Mesenchymal stem cell (in vitro differentiated cells and primary cell): ENCODE results near the gene CHPT1.
"Not testable (repeated sequence)": the region's sequence is repeated elsewhere in the genome, so short reads cannot be mapped to it uniquely, and the experiment has no call there.

Experiments used
- DNase-seq: peaks from one replicate; pipeline ENCODE4 v3.0.0-alpha.2; 2013
- H2AFZ ChIP-seq: one replicate; pipeline ENCODE4 v1.6.1; 2013; ENCODE audit warnings: low read depth, mild to moderate bottlenecking, control low read depth, inconsistent platforms, low read length, moderate library complexity
- H2AK5ac ChIP-seq: 2 replicates; pipeline ENCODE4 v1.6.1; 2013; ENCODE audit warnings: low read length, moderate library complexity, mild to moderate bottlenecking, inconsistent platforms; ENCODE audit not compliant: severe bottlenecking
- H2BK120ac ChIP-seq: one replicate; pipeline ENCODE4 v1.6.1; 2013; ENCODE audit warnings: low read depth, mild to moderate bottlenecking, inconsistent platforms, low read length, moderate library complexity
- H2BK12ac ChIP-seq, 2 experiments: one replicate each; pipeline ENCODE4 v1.6.1; 2013; ENCODE audit warnings: inconsistent platforms in 2 of 2, low read length in 2 of 2, mild to moderate bottlenecking in 2 of 2, moderate library complexity in 2 of 2, control low read depth in 1 of 2
- H2BK15ac ChIP-seq: one replicate; pipeline ENCODE4 v1.6.1; 2013; ENCODE audit warnings: mild to moderate bottlenecking, low read depth, inconsistent platforms; ENCODE audit not compliant: poor library complexity, severe bottlenecking
- H2BK5ac ChIP-seq: 2 replicates; pipeline ENCODE4 v1.6.1; 2013; ENCODE audit warnings: low read depth, mild to moderate bottlenecking, low read length, control low read depth, inconsistent platforms; ENCODE audit not compliant: poor library complexity, severe bottlenecking
- H3K14ac ChIP-seq, 2 experiments: one replicate each; pipeline ENCODE4 v1.6.1; 2013; ENCODE audit warnings: inconsistent platforms in 2 of 2, low read length in 2 of 2, control low read depth in 1 of 2, mild to moderate bottlenecking in 1 of 2, moderate library complexity in 1 of 2
- H3K18ac ChIP-seq, 2 experiments: one replicate each; pipeline ENCODE4 v1.6.1; 2013; ENCODE audit warnings: inconsistent platforms in 2 of 2, low read length in 2 of 2, control low read depth in 1 of 2, low read depth in 1 of 2, mild to moderate bottlenecking in 1 of 2
- H3K23ac ChIP-seq, 2 experiments: one replicate each; pipeline ENCODE4 v1.6.1; 2013; ENCODE audit warnings: inconsistent platforms in 2 of 2, low read length in 2 of 2, mild to moderate bottlenecking in 2 of 2, moderate library complexity in 2 of 2, control low read depth in 1 of 2
- H3K27ac ChIP-seq: 2 replicates; pipeline ENCODE4 v1.5.1; 2013; ENCODE audit warnings: mild to moderate bottlenecking, moderate library complexity, low read length, control low read depth, inconsistent platforms; ENCODE audit not compliant: poor library complexity, severe bottlenecking
- H3K27me3 ChIP-seq, 2 experiments: 2 replicates each; pipeline versions ENCODE4 v1.6.1 to v1.7.0; 2013; ENCODE audit warnings: low read length in 2 of 2, mild to moderate bottlenecking in 2 of 2, moderate library complexity in 2 of 2, control low read depth in 1 of 2, inconsistent platforms in 1 of 2; ENCODE audit not compliant: control insufficient read depth in 1 of 2, insufficient read depth in 1 of 2
- H3K36me3 ChIP-seq, 2 experiments: 2 replicates each; pipeline versions ENCODE4 v1.6.1 to v1.7.0; 2013; ENCODE audit warnings: low read length in 2 of 2, control low read depth in 1 of 2, inconsistent platforms in 1 of 2, low read depth in 1 of 2, mild to moderate bottlenecking in 1 of 2; ENCODE audit not compliant: insufficient read depth in 2 of 2, control insufficient read depth in 1 of 2
- H3K4ac ChIP-seq, 2 experiments: one replicate each; pipeline ENCODE4 v1.6.1; 2013; ENCODE audit warnings: inconsistent platforms in 2 of 2, low read length in 2 of 2, mild to moderate bottlenecking in 2 of 2, moderate library complexity in 2 of 2, control low read depth in 1 of 2, low read depth in 1 of 2
- H3K4me1 ChIP-seq: 2 replicates; pipeline ENCODE4 v1.6.1; 2013; ENCODE audit warnings: low read depth, low read length, control low read depth; ENCODE audit not compliant: control insufficient read depth, insufficient read depth
- H3K4me2 ChIP-seq: 2 replicates; pipeline ENCODE4 v1.6.1; 2013; ENCODE audit warnings: low read length, mild to moderate bottlenecking, inconsistent platforms; ENCODE audit not compliant: poor library complexity, severe bottlenecking
- H3K4me3 ChIP-seq, 2 experiments: 2 replicates each; pipeline versions ENCODE4 v1.5.1 to v1.7.0; 2013; ENCODE audit warnings: low read length in 2 of 2, mild to moderate bottlenecking in 2 of 2, control low read depth in 1 of 2, low read depth in 1 of 2; ENCODE audit not compliant: insufficient read depth in 1 of 2
- H3K79me1 ChIP-seq: replicated peaks from 2 replicates; pipeline ENCODE4 v1.6.1; 2013; ENCODE audit warnings: mild to moderate bottlenecking, control low read depth, low read length, inconsistent platforms; ENCODE audit not compliant: poor library complexity, severe bottlenecking
- H3K9ac ChIP-seq: 2 replicates; pipeline ENCODE4 v1.7.0; 2013; ENCODE audit warnings: mild to moderate bottlenecking, low read length, moderate library complexity
- H3K9me3 ChIP-seq: 2 replicates; pipeline ENCODE4 v1.7.0; 2013; ENCODE audit warnings: mild to moderate bottlenecking, low read length; ENCODE audit not compliant: control insufficient read depth
- H4K8ac ChIP-seq: one replicate; pipeline ENCODE4 v1.6.1; 2013; ENCODE audit warnings: inconsistent platforms, mild to moderate bottlenecking, low read length, moderate library complexity
- H4K91ac ChIP-seq: one replicate; pipeline ENCODE4 v1.6.1; 2013; ENCODE audit warnings: mild to moderate bottlenecking, low read length, inconsistent platforms
- WGBS: methylation state at CpG from one replicate; pipeline ENCODE4 v1.1.7; 2013; ENCODE audit warnings: mixed read lengths; 5-methylcytosine and 5-hydroxymethylcytosine counted together

Gene CHPT1

GRCh38 chr12:101660662-101661061 is 36.8 kb upstream of the CHPT1 start:
- H2BK120ac ChIP-seq, H3K4me2 ChIP-seq, H3K14ac ChIP-seq, H2AK5ac ChIP-seq, H3K23ac ChIP-seq, H2BK12ac ChIP-seq, H3K79me1 ChIP-seq, H3K9me3 ChIP-seq, H2AFZ ChIP-seq, H3K9ac ChIP-seq, H3K4me3 ChIP-seq, H3K36me3 ChIP-seq, H3K27ac ChIP-seq, H2BK5ac ChIP-seq, DNase-seq, H3K18ac ChIP-seq, H4K8ac ChIP-seq, H4K91ac ChIP-seq, H2BK15ac ChIP-seq, H3K4me1 ChIP-seq, H3K4ac ChIP-seq: not testable (repeated sequence)
- peaks cover 0 to 14% of the 10 kb centered on the region in 2 experiments for H3K27me3 ChIP-seq
- 88% methylated on average over 1 of the region's 2 CpGs for WGBS

DNA sequence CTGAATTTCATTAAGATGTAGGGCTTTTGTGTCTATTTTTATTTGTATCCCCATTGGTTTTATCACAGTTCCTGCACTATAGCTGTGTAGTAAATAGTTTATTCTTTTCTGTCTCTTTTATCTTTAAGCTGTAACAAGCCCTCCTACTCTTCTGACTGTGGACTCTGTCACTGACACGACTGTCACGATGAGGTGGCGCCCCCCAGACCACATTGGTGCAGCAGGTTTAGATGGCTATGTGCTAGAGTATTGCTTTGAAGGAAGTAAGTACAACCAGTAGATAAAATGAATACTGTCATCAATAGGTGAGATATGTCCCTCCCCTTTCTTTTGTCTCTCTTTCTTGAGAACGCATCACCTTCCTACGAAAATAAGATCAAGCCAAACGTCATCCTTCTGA is 34.1 kb upstream of the CHPT1 start:
- H3K4ac ChIP-seq = no peak overlapping the region
- no peak overlapping the region for H3K14ac ChIP-seq
- H2AFZ ChIP-seq = no peak overlapping the region
- H3K4me1 ChIP-seq = no peaks in the 10 kb centered on the region
- no peak overlapping the region for H3K4me2 ChIP-seq
- no peak overlapping the region for H3K18ac ChIP-seq
- 100% methylated on average over 2 of the region's 6 CpGs for WGBS
- H3K27ac ChIP-seq = no peak overlapping the region
- no peak overlapping the region for H3K9ac ChIP-seq
- no peak overlapping the region for H3K4me3 ChIP-seq
- no peak overlapping the region for H2BK5ac ChIP-seq
- peaks cover 0 to 21% of the 10 kb centered on the region in 2 experiments for H3K27me3 ChIP-seq
- H2BK120ac ChIP-seq = no peak overlapping the region
- DNase-seq = no peak
- H2BK12ac ChIP-seq = no peak overlapping the region
- H4K8ac ChIP-seq = no peak overlapping the region
- H2BK15ac ChIP-seq = no peak overlapping the region
- H3K79me1 ChIP-seq = no peaks in the 10 kb centered on the region
- no peak overlapping the region for H3K23ac ChIP-seq
- no peaks in the 10 kb centered on the region for H3K9me3 ChIP-seq
- no peak overlapping the region for H4K91ac ChIP-seq
- no peaks in the 10 kb centered on the region for H3K36me3 ChIP-seq
- no peak overlapping the region for H2AK5ac ChIP-seq

DNA sequence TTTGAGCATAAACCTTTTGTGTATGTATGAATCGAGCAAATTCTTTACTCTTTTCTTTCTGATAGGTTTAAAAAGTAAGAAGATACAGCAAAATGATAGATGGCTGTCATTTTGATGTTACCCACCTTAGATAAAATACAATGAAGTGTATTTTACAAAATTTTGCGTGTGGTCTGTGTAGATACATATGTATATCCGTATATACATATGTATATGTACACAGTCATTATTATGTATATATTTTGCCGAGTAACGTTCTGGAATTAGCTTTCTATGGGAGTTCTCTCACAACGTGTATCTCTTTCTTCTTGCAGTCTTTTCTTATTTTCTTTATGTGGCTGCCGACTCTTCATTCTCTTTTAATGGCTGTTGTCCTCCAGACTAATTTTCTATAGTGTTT is 32.4 kb upstream of the CHPT1 start:
- Histone ChIP-seq H3K18ac (no peak overlapping the region), H3K79me1 (no peaks in the 10 kb centered on the region), H3K27me3 (peaks cover 0 to 15% of the 10 kb centered on the region in 2 experiments), H3K4me2 (no peak overlapping the region), H2BK5ac (no peak overlapping the region), H3K4me1 (no peaks in the 10 kb centered on the region), H3K4ac (no peak overlapping the region), H2BK12ac (no peak overlapping the region), H2AK5ac (no peak overlapping the region), H3K23ac (no peak overlapping the region), H3K4me3 (no peak overlapping the region), H2AFZ (no peak overlapping the region), H4K8ac (no peak overlapping the region), H3K27ac (no peak overlapping the region), H3K36me3 (no peaks in the 10 kb centered on the region), H2BK120ac (no peak overlapping the region), H2BK15ac (no peak overlapping the region), H3K14ac (no peak overlapping the region), H4K91ac (no peak overlapping the region), H3K9ac (no peak overlapping the region), H3K9me3 (no peaks in the 10 kb centered on the region)
- WGBS = 71% methylated on average over 5 of the region's 7 CpGs
- no peak for DNase-seq

DNA sequence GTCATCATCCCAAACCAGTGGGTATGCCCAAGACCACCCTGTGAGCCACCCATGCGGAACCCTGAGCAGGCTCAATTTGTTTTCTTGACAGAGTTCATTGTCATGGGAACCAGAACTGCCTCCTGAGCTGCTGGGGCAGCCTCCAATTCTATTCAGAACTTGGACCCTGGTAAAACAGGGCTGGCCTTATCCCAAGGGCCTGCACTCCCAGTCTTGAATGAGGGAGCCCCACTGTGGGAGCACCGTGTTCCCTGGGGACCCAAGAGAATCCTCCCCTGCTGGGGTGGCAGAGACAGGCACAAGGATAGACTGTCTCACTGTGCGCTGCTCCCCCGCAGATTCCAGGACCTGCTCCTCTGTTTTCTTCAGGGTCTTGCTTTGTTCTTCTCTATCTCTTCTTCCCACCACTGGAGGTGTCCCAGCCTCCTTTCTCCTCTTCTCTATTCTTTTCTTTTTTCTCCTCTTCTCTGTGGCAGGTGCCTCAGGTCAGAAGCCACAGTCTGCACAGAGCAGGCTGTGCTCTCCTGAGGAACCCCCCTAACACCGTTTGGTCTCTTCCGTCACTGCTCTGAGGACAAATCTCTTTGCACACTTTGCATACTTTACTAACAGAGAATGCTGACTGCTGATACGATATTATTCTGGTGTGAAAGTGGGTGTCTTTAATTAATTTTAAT is 31.2 kb upstream of the CHPT1 start:
- 80% methylated on average over 5 of the region's 7 CpGs for WGBS
- no peak for DNase-seq

More for the DNA sequence above, 31.2 kb upstream of the CHPT1 start:
- no peak overlapping the region for H2BK12ac ChIP-seq
- H3K9ac ChIP-seq = no peak overlapping the region
- no peaks in the 10 kb centered on the region for H3K4me1 ChIP-seq
- no peak overlapping the region for H3K4ac ChIP-seq
- no peak overlapping the region for H2AFZ ChIP-seq
- no peak overlapping the region for H3K4me3 ChIP-seq
- H3K18ac ChIP-seq = no peak overlapping the region
- H3K27ac ChIP-seq = no peak overlapping the region
- H3K14ac ChIP-seq = no peak overlapping the region
- H2BK120ac ChIP-seq = no peak overlapping the region
- no peak overlapping the region for H2BK15ac ChIP-seq
- no peaks in the 10 kb centered on the region for H3K9me3 ChIP-seq
- no peak overlapping the region for H4K8ac ChIP-seq
- no peaks in the 10 kb centered on the region for H3K36me3 ChIP-seq
- no peak overlapping the region for H3K4me2 ChIP-seq
- no peaks in the 10 kb centered on the region for H3K79me1 ChIP-seq
- H2AK5ac ChIP-seq = no peak overlapping the region
- H4K91ac ChIP-seq = no peak overlapping the region
- H3K27me3 ChIP-seq = peaks cover 0 to 15% of the 10 kb centered on the region in 2 experiments
- H2BK5ac ChIP-seq = no peak overlapping the region
- no peak overlapping the region for H3K23ac ChIP-seq
